ENCODE results near the gene PCNA. TPM values are rescaled to one million over a fixed set of nuclear protein-coding genes. Genes with fewer than 3 reads are reported as not detected.
A peak's percentile ranks its signal among the peaks of the same experiment; 100 is the strongest.

Gene PCNA
- total and polyA plus RNA-seq, 2 of the 4 experiments (the other 2 are of a cell fraction): 155 to 213 TPM

- H3K79me1 ChIP-seq (ENCODE audit: low read depth in 1 of 2, low read length in 2 of 2): peaks cover 52 to 88% of the 10 kb centered on the region in 2 experiments
- no peak overlapping the region for H2AK9ac ChIP-seq (replicated peaks; ENCODE audit: low read depth, low read length, poor library complexity)
- H3K4me2 ChIP-seq (ENCODE audit: low read depth, low read length): no peak overlapping the region
- in situ Hi-C loops (cut with MboI; ENCODE audit: low sequenced_read_pairs) (no loop called here), dilution Hi-C loops (cut with HindIII; ENCODE audit: low sequenced_read_pairs, unreplicated experiment) (no loop called here), intact Hi-C loops (cut with micrococcal nuclease) (no loop called here)
- H3K4ac ChIP-seq (ENCODE audit: low read depth, low read length): peak overlapping the region; percentile 89
- H2BK5ac ChIP-seq (ENCODE audit: low read depth, low read length, poor library complexity, severe bottlenecking): peak overlapping the region; percentile 25
- peak overlapping the region; percentile 79; the same call in 1 of the 2 replicates for H2BK20ac ChIP-seq (ENCODE audit: low read depth, low read length)
- no peak overlapping the region for H2AFZ ChIP-seq (replicated peaks; ENCODE audit: low read length, poor library complexity)
- H3K4me3 ChIP-seq (ENCODE audit: insufficient read depth, low read depth, low read length): no peak overlapping the region
- no peak overlapping the region for H3K27ac ChIP-seq (ENCODE audit: insufficient read depth, low read length)
- H3K36me3 ChIP-seq (ENCODE audit: control insufficient read depth, insufficient read depth, low read length): no peaks in the 10 kb centered on the region
- H3K27me3 ChIP-seq (ENCODE audit: control insufficient read depth, insufficient read depth, low read length): no peaks in the 10 kb centered on the region
- DNase-seq (peak; percentile 22), ATAC-seq (ENCODE audit: low read depth) (peak; percentile 19; the same call in 1 of the 2 replicates)
- peak overlapping the region; percentile 67; the same call in 1 of the 2 replicates for H3K14ac ChIP-seq (replicated peaks; ENCODE audit: low read depth, low read length)
- peaks cover 30% of the 10 kb centered on the region for H3K4me1 ChIP-seq (ENCODE audit: control insufficient read depth, insufficient read depth, low read length)
- H4K8ac ChIP-seq (ENCODE audit: low read depth in 2 of 2, low read length in 2 of 2): peak overlapping the region in 1 of 2 experiments; percentile 45; a peak in 1 of 4 replicates
- peaks cover 18% of the 10 kb centered on the region for H4K20me1 ChIP-seq (ENCODE audit: insufficient read depth, low read length)
- H2AK5ac ChIP-seq (ENCODE audit: low read depth, low read length): peak overlapping the region; percentile 59; the same call in 1 of the 2 replicates
- peaks cover 34% of the 10 kb centered on the region for H3K9me1 ChIP-seq (ENCODE audit: insufficient read depth, low read length)
- TF ChIP-seq RFX5 (IDR thresholded peaks at IDR 0.05; ENCODE audit: low read depth, low read length) (no peak), RAD21 (IDR thresholded peaks at IDR 0.05; ENCODE audit: low read length) (no peak), SMC3 (IDR thresholded peaks at IDR 0.05; ENCODE audit: low read depth, low read length) (no peak), CHD1 (IDR thresholded peaks at IDR 0.05; ENCODE audit: low read depth, low read length) (no peak), RCOR1 (IDR thresholded peaks at IDR 0.05; ENCODE audit: insufficient replicate concordance, low read length) (no peak), NFE2L2 (IDR thresholded peaks at IDR 0.05; ENCODE audit: low read depth, low read length) (no peak), USF2 (IDR thresholded peaks at IDR 0.05; ENCODE audit: low read depth, low read length) (no peak), POLR2A (IDR thresholded peaks at IDR 0.05; ENCODE audit: low read depth, low read length) (no peak), MXI1 (IDR thresholded peaks at IDR 0.05; ENCODE audit: borderline replicate concordance, low read depth, low read length) (no peak), CEBPB (IDR thresholded peaks at IDR 0.05; ENCODE audit: low read depth, low read length) (no peak), MAFK (IDR thresholded peaks at IDR 0.05; ENCODE audit: low read depth, low read length) (no peak), BHLHE40 (IDR thresholded peaks at IDR 0.05; ENCODE audit: low read depth, low read length) (no peak), MAZ (IDR thresholded peaks at IDR 0.05; ENCODE audit: borderline replicate concordance, low read depth, low read length) (no peak), FOS (IDR thresholded peaks at IDR 0.05; ENCODE audit: low read depth, low read length) (no peak)
- TF ChIP-seq, protein P1, sequence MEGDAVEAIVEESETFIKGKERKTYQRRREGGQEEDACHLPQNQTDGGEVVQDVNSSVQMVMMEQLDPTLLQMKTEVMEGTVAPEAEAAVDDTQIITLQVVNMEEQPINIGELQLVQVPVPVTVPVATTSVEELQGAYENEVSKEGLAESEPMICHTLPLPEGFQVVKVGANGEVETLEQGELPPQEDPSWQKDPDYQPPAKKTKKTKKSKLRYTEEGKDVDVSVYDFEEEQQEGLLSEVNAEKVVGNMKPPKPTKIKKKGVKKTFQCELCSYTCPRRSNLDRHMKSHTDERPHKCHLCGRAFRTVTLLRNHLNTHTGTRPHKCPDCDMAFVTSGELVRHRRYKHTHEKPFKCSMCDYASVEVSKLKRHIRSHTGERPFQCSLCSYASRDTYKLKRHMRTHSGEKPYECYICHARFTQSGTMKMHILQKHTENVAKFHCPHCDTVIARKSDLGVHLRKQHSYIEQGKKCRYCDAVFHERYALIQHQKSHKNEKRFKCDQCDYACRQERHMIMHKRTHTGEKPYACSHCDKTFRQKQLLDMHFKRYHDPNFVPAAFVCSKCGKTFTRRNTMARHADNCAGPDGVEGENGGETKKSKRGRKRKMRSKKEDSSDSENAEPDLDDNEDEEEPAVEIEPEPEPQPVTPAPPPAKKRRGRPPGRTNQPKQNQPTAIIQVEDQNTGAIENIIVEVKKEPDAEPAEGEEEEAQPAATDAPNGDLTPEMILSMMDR (conservative IDR thresholded peaks at IDR 0.05; ENCODE audit: low read depth, low read length): no peak
- TF ChIP-seq, protein P2, sequence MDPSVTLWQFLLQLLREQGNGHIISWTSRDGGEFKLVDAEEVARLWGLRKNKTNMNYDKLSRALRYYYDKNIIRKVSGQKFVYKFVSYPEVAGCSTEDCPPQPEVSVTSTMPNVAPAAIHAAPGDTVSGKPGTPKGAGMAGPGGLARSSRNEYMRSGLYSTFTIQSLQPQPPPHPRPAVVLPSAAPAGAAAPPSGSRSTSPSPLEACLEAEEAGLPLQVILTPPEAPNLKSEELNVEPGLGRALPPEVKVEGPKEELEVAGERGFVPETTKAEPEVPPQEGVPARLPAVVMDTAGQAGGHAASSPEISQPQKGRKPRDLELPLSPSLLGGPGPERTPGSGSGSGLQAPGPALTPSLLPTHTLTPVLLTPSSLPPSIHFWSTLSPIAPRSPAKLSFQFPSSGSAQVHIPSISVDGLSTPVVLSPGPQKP (IDR thresholded peaks at IDR 0.05; ENCODE audit: borderline replicate concordance, low read depth, low read length): no peak
- H3K56ac ChIP-seq (ENCODE audit: extremely low read depth, insufficient read depth, low read length): no peak overlapping the region
- peak overlapping the region; percentile 42; the same call in 1 of the 2 replicates for H3K18ac ChIP-seq (ENCODE audit: low read depth, low read length)
- H3K23ac ChIP-seq (ENCODE audit: low read depth, low read length): peak overlapping the region; percentile 33; the same call in 1 of the 2 replicates
- H3K9ac ChIP-seq (ENCODE audit: low read depth, low read length): no peak overlapping the region
- ChIA-PET POLR2A (ENCODE audit: unreplicated experiment) (interaction anchor here (0.6 kb wide), 2 partner anchors 22 to 700 kb away, joined by 3 to 4 read pairs; no protein-coding TSS in a partner anchor), CTCF (no interaction called here)
- no TSS peak for BruUV-seq (replicated peaks)
- no peak overlapping the region for H4K5ac ChIP-seq (ENCODE audit: low read depth, low read length)
- peak overlapping the region; percentile 74; the same call in 1 of the 3 replicates for H2BK15ac ChIP-seq (ENCODE audit: low read depth, low read length)
- no CpG with 5 or more reads among the region's 2 CpGs for WGBS, 2 experiments (ENCODE audit: extremely low coverage in 2 of 2, insufficient read length in 1 of 2)
- peak overlapping the region; percentile 55; the same call in 1 of the 2 replicates for H4K91ac ChIP-seq (ENCODE audit: insufficient read depth, low read depth, low read length)
- H2BK120ac ChIP-seq (ENCODE audit: low read depth, low read length): peak overlapping the region; percentile 66
- 0 out of 2 replicates have a peak, but pooled peaks cover 2% of the 10 kb centered on the region for H3K9me3 ChIP-seq (ENCODE audit: control insufficient read depth, insufficient read depth, low read length)
Observed at GRCh38 chr20:5155404-5155803, 35.6 kb upstream of the PCNA start.
